Stimulated activated CD8-positive, alpha-beta memory T cell treated with anti-CD3 and anti-CD28 coated beads, Interleukin-4, amount 100 ng/mL, for 48 hours (primary cell): ENCODE measurements around the gene SLC6A6.
"Not testable (repeated sequence)": the region's sequence is repeated elsewhere in the genome, so short reads cannot be mapped to it uniquely, and the experiment has no call there.

ENCODE experiments used
- DNase-seq: peaks from one replicate; pipeline ENCODE4 v3.0.0-alpha.2; 2020

SLC6A6 gene

GRCh38 chr3:14510838-14511622 lies 108.6 kb downstream of the SLC6A6 start:
- DNase-seq = no peak

DNA sequence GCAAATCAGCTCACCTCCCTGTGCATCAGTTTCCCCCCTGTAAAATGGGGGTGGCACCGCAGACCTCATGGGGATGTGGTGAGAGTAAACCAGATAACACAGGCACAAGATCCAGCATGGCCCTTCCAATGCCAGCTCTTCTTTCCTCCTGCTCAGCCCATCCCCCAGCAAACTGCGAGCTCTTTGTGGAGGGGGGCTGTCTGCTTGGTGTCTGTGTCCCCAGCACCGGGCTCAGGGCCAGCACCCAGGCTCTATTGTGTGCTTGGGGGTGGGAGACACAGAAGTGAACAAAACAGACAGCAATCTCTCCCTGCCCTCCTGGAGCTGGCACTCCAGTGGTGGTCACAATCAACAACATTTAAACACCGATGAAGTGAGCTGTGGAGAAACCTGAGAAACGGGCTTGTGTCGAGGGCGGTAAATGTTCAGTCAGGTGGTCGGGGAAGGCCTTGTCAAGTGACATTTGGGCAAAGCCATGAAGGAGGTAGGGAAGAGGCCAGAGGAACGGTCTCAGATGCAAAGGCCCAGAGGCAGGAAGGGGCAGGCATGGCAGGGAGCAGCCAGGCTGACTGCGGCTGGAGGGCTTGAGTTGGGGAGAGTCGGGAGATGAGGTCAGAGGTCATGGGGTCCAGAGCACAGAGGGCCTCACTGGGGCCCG lies 109.3 kb downstream of the SLC6A6 start:
- DNase-seq = no peak

- no peak for DNase-seq
Observed at GRCh38 chr3:14512281-14512941, 110.0 kb downstream of the SLC6A6 start.

DNA sequence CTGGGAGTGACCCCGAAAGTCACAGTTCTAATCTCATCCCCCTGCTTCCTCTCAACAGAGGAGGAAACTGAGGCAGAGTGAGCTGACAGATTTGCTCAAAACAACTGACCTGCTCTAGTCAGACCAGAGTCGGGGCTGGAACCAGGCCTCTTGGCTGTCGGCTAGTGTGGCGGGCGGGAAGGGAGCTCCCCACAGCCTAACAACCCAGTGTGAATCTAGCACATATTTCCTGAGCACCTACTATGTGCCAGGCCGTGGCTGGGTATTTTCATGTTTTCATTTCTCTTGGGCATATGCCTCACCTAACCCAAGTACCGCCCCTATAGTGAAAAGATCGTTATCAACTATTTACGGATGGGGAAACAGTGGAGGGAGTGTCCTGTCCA lies 110.5 kb downstream of the SLC6A6 start:
- no peak for DNase-seq

DNA sequence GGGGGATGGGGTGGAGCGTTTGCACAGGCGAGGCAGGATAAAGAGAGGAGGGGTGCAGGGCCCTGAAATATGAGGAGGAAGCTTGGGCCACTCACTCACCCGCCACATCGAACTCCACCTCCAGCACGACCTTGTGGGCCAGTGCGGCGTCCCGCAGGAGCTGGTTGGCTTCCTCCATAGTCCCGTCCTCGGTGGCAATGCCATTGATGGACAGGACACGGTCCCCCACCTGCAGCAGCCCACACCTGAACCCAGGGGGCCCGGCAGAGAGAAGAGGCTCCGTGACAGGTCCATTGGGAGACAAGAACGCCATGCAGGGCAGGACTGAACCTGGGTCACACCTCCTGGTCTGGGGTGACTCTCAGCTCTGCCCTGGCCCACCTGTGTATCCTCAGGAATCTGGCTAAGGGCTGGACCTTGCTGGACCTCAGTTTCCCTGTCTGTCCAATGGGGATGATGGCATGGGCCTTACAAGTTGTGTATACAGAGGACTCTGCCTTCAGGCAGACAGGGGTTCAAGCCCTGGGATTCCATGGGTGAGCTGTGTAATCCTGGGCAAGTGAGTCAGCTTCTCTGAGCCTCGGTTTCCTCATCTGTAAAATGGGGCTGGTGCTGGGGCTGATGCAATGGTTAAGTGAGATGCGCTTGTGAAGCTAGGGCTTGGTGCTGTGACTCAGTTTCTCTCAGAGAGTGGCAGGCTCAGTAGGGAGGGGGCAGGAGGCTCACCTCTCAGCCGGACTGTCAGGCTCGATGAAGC lies 111.3 kb downstream of the SLC6A6 start:
- DNase-seq = no peak

DNA sequence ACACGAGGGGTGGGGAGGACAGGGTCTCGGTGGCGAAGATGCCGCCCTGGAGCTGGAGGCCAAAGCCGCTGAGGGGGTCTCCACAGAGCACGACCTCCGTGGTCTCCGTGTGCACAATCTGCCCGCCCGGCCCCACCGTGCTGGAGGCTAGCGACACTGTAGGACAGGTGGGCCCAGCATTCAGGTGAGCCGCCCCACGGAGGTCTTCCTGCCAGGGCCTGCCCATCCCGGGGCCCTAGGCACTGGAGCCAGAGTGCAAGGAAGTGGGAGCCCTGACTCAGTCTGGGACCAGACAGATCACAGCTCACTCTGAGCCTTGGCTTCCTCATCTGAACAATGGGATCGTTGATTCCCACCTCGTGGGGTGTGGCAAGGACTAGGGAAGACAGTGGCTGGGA lies 111.9 kb downstream of the SLC6A6 start:
- no peak for DNase-seq

DNA sequence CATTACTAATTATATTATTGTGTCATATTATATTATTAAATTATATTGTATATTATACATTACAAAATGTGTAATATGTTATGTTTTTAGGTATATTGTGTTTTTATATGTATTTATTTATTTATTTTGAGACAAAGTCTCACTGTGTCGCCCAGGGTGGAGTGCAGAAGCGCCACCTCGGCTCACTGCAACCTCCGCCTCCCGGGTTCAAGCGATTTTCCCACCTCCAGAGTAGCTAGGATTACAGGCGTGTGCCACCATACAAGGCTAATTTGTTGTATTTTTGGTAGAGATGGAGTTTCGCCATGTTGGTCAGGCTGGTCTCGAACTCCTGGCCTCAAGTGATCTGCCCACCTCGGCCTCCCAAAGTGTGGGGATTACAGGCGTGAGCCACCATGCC lies 113.1 kb downstream of the SLC6A6 start:
- DNase-seq = not testable (repeated sequence)

GRCh38 chr3:14516738-14517345 lies 114.4 kb downstream of the SLC6A6 start:
- DNase-seq = no peak

GRCh38 chr3:14517601-14518431 lies 115.4 kb downstream of the SLC6A6 start:
- DNase-seq = no peak

DNA sequence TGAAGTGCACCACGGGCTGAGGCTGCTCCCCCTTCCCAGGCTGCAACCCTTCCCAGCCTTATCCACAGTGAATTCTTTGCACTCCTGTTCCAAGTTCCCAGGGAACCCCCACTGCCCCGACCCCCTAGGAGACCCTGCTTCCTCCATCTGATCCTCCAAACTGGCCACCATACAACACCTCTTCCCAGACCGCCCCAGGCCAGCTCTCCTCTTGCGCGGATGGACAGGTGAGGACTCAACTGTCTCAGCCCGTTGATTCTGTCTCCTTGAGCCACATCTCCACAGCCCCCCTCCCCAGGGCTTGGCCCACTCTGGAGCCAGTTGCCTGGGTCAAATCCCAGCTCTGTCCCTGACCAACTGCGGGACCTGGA lies 116.0 kb downstream of the SLC6A6 start:
- no peak for DNase-seq

- DNase-seq = no peak
Observed at GRCh38 chr3:14518893-14519292, 116.5 kb downstream of the SLC6A6 start.

DNA sequence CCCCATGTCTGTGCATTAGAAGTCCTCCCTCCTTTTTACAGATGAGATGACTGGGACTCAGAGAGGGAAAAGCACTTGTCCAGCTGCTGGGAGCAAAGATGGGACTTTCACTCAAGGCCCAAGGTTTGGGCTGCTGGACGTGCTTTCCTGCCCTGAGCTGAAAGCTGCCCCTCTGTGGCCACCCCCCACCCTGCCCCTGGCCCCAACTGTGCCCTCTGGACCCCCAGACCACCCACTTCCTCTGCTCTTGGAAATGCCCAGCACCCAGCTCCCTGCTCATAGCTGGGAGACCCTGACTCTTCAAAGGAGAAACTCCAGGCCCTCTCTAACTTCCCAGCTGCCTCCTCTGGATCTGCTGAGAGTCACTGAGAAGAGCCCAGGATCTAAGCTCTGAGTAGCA lies 117.0 kb downstream of the SLC6A6 start:
- DNase-seq = no peak

GRCh38 chr3:14520149-14520548 lies 117.7 kb downstream of the SLC6A6 start:
- no peak for DNase-seq

DNA sequence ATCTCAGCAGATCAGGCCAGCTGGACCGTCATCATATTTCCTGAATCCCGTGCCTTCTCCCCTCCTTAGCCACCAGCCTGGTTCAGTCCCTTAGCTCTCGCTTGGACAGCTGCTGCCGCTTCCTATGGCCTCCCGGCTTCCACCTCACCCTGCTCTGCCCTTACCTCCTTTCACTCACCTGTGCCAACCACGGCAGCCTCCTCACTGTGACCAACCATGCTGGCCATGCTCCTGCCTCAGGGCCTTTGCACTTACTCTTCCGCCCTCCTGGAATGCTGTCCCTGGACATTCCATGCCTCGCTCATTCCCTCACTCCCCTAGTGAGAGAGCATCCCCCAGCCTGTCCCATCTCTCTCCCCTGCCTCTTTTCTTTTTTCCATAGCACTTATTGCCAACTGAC lies 118.6 kb downstream of the SLC6A6 start:
- DNase-seq = no peak

GRCh38 chr3:14521611-14522010 lies 119.2 kb downstream of the SLC6A6 start:
- DNase-seq = no peak

GRCh38 chr3:14522129-14522691 lies 119.8 kb downstream of the SLC6A6 start:
- no peak for DNase-seq

DNA sequence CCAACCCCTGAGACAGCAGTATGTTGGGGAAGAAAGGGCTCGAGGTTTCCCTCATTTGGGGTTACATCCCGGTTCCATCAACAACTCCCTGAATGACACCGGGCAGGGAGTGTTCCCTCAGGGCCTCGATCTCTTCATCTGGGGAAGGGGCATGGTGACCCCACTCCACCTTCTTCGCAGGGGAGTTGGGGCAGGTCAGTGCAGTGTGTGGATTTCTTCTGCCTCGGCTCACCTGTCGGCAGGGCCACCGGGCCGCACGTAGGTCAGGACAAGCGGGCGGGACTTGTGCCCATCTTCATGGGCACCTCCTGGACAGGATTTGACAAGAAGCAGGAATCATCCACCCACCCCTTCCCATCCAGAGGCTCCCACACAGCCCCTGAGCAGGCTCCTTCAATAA lies 120.4 kb downstream of the SLC6A6 start:
- no peak for DNase-seq

GRCh38 chr3:14523792-14524191 lies 121.4 kb downstream of the SLC6A6 start:
- DNase-seq = no peak

- DNase-seq = no peak
Observed at GRCh38 chr3:14524311-14524711, 121.9 kb downstream of the SLC6A6 start.

GRCh38 chr3:14524920-14525660 lies 122.7 kb downstream of the SLC6A6 start:
- DNase-seq = no peak
